Activated naive CD8-positive, alpha-beta T cell treated with anti-CD3 and anti-CD28 coated beads, Interleukin-2, amount 10 ng/mL, durations not matched to agents 7 days and 5 days (primary cell): ENCODE data around the gene AXDND1. TPM values are rescaled to one million over a fixed set of nuclear protein-coding genes. Genes with fewer than 3 reads are reported as not detected.
"Not testable (repeated sequence)": the region's sequence is repeated elsewhere in the genome, so short reads cannot be mapped to it uniquely, and the experiment has no call there.

Experiments used
- ATAC-seq: fragments of 150-1000 bp; cut with Tn5 transposase; one replicate; pipeline ENCODE4 v1.10.0; 2021; ENCODE audit warnings: low read depth, moderate library complexity
- POLR2A ChIA-PET: fragments of 350-600 bp; sonication (Branson Sonifier 250); formaldehyde crosslinking; loops from one replicate; lab custom pipeline; 2021; ENCODE audit warnings: antibody characterized with exemption; lab: Charles Lee
- DNase-seq: peaks from one replicate; pipeline ENCODE4 v3.0.0; 2021
- H3K27ac Mint-ChIP-seq: one replicate; pipeline ENCODE4 v1.8.0; 2022; ENCODE audit warnings: mild to moderate bottlenecking, mixed read lengths
- H3K27me3 Mint-ChIP-seq: one replicate; pipeline ENCODE4 v1.8.0; 2022; ENCODE audit warnings: mild to moderate bottlenecking, moderate library complexity, mixed read lengths
- H3K36me3 Mint-ChIP-seq: one replicate; pipeline ENCODE4 v1.8.0; 2021; ENCODE audit warnings: mild to moderate bottlenecking, mixed read lengths
- H3K4me1 Mint-ChIP-seq: one replicate; pipeline ENCODE4 v1.8.0; 2021; ENCODE audit warnings: mixed read lengths
- H3K4me3 Mint-ChIP-seq: one replicate; pipeline ENCODE4 v1.8.0; 2022; ENCODE audit warnings: mild to moderate bottlenecking, moderate library complexity, mixed read lengths
- H3K9me3 Mint-ChIP-seq: one replicate; pipeline ENCODE4 v1.8.0; 2021; ENCODE audit warnings: mixed read lengths
- total RNA-seq, 2 experiments: library from RNA; stranded (reverse); gene quantifications; one replicate each; pipeline ENCODE4 v1.2.3, GENCODE V29; 2021

The AXDND1 gene
- total RNA-seq, 2 experiments from 2014 or later = 0.64 to 0.85 TPM

DNA sequence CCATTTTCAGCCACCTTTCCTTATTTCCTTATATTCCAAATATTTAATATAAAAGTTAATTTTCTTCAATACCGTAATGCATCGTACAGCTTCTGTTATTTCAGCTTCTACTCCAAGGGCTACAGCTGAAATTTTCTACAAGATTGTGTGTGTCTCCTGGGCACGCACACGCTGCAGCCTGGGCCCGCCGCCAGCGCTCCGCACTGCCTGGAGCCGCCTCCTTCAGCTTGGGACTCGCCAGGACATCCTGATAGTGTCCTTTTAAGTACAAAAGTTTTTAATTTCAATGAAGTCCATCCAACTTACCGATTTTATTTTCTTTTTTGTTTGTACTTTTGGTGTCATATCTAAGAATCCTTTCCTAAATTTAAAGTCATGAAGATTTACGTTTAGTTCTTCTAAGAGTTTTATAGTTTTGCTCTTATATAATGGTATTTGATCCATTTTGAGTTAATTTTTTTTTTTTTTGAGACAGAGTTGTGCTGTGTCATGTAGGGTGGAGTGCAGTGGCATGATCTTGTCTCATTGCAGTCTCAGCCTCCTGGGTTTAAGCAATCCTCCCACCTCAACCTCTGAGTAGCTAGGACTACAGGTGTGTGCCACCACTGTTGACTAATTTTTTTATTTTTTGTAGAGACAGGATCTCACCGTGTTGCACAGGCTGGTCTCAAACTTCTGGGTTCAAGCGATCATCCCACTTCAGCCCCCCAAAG is 82.8 kb downstream of the AXDND1 start:
- POLR2A ChIA-PET = no interaction called here
- ATAC-seq = no peak
- DNase-seq = no peak
- Mint-ChIP-seq H3K4me3 (no peak overlapping the region), H3K27ac (no peak overlapping the region), H3K9me3 (no peaks in the 10 kb centered on the region), H3K4me1 (no peaks in the 10 kb centered on the region), H3K27me3 (peaks cover 4% of the 10 kb centered on the region), H3K36me3 (no peaks in the 10 kb centered on the region)

DNA sequence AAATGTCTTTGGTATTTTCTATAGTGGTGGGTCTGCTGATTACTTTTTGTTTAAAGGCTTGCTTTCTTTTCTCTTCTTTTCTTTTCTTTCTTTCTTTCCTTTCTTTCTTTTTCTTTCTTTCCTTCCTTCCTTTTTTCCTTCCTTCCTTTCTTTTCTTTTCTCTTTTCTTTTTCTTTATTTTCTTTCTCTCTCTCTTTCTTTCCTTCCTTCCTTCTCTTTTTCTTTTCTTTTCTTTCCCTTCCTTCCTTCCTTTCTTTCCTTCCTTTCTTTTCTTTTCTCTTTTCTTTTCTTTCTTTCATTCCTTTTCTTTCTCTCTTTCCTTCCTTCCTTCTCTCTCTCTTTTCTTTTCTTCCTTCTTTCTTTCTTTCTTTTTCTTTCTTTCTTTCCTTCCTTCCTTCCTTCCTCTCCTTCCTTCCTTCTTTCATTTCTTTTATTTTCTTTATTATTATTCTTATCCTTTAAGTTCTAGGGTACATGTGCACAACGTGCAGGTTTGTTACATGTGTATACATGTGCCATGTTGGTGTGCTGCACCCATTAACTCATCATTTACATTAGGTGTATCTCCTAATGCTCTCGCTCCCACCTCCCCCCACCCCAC is 93.9 kb downstream of the AXDND1 start:
- H3K4me3 Mint-ChIP-seq, DNase-seq, H3K9me3 Mint-ChIP-seq, H3K36me3 Mint-ChIP-seq, H3K4me1 Mint-ChIP-seq, H3K27me3 Mint-ChIP-seq, H3K27ac Mint-ChIP-seq, ATAC-seq, POLR2A ChIA-PET: not testable (repeated sequence)

DNA sequence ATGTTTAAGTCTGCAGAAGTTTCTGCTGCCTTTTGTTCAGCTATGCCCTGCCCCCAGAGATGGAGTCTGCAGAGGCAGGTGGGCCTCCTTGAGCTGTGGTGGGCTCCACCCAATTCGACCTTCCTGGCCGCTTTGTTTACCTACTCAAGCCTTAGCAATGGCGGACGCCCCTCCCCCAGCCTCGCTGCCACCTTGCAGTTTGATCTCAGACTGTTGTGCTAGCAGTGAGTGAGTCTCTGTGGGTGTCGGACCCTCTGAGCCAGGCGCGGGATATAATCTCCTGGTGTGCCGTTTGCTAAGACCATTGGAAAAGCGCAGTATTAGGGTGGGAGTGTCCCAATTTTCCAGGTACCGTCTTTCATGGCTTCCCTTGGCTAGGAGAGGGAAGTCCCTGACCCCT is 99.9 kb downstream of the AXDND1 start:
- H3K27me3 Mint-ChIP-seq, H3K27ac Mint-ChIP-seq, H3K9me3 Mint-ChIP-seq, H3K4me1 Mint-ChIP-seq, H3K4me3 Mint-ChIP-seq, ATAC-seq, DNase-seq, POLR2A ChIA-PET, H3K36me3 Mint-ChIP-seq: not testable (repeated sequence)

DNA sequence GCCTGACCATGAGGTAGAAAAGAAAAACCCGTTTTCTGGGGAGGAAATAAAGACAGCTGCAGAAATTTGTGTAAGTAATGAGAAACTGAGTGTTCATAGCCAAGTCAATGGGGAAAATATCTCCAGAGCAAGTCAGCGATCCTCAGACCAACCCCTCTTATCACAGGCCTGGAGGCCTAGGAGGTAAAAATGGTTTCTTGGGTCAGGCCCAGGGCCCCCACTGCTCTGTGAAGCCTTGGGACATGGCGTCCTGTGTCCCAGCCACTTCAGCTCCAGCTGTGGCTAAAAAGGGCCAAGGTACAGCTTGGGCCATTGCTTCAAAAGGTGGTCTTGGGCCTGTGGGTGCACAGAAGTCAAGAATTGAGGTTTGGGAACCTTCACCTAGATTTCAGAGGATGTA is 108.9 kb downstream of the AXDND1 start:
- no peak for ATAC-seq
- Mint-ChIP-seq H3K27me3 (no peaks in the 10 kb centered on the region), H3K4me1 (no peaks in the 10 kb centered on the region), H3K4me3 (no peak overlapping the region), H3K9me3 (peaks cover 26% of the 10 kb centered on the region), H3K36me3 (no peaks in the 10 kb centered on the region), H3K27ac (no peak overlapping the region)
- POLR2A ChIA-PET = no interaction called here
- no peak for DNase-seq

DNA sequence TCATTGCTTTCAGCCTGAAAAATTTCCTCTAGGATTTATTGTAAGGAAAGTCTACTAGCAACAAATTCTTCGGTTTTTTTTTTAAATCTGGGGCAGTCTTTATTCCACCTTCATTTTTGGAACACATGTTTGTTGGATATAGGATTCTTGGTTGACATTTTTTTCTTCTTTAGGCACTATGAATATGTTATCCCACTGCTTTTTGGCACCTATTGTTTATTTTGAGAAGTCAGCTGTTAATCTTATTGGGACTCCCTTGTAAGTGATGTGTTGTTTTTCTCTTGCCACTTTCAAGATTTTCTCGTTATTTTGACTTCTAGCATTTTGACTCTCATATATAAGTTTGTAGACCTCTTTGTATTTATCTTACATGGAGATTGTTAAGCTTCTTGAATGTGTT is 110.7 kb downstream of the AXDND1 start:
- ATAC-seq = no peak
- Mint-ChIP-seq H3K4me1 (no peaks in the 10 kb centered on the region), H3K9me3 (peaks cover 30% of the 10 kb centered on the region), H3K4me3 (no peak overlapping the region), H3K36me3 (no peaks in the 10 kb centered on the region), H3K27ac (no peak overlapping the region), H3K27me3 (no peaks in the 10 kb centered on the region)
- POLR2A ChIA-PET = no interaction called here
- no peak for DNase-seq

DNA sequence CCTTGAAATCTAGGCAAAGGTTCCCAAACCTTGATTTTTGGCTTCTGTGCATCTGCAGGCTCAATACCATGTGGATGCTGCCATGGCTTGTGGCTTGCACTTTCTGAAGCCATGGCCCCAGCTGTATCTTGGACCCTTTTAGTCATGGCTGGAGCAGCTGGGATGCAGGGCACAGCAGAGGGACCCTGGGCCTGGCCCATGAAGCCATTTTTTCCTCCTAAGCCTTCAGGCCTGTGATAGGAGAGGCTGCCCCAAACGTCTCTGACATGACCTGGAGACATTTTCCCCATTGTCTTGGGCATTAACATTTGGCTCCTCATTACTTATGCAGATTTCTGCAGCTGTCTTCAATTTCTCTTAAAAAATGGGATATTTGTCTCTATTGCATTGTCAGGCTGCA is 112.6 kb downstream of the AXDND1 start:
- POLR2A ChIA-PET = no interaction called here

DNA sequence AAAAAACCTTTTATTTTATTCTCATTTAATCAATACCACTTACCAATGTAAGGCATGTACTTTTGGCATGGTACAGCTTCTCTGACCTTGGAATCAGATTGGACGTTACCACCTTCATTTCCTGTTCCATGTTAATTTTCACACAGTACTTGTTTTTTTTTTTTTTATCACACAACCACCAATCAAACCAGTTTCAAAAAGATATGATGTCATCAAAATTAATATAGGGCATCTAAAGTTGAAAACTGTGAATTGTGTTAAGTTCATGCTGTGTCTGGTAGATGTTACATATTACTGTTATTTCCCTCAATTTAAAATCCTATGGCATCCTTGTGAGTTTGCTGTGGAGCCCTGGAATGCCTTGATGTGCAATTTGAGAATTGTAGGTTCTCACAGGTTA is 124.8 kb downstream of the AXDND1 start:
- H3K4me3 Mint-ChIP-seq = no peak overlapping the region
- H3K9me3 Mint-ChIP-seq = peaks cover 5% of the 10 kb centered on the region
- ATAC-seq = no peak
- no peak for DNase-seq
- H3K27me3 Mint-ChIP-seq = peaks cover 4% of the 10 kb centered on the region
- no peaks in the 10 kb centered on the region for H3K36me3 Mint-ChIP-seq
- H3K27ac Mint-ChIP-seq = no peak overlapping the region
- POLR2A ChIA-PET = no interaction called here
- H3K4me1 Mint-ChIP-seq = no peaks in the 10 kb centered on the region

More for the DNA sequence above, 112.6 kb downstream of the AXDND1 start:
- DNase-seq = no peak
- Mint-ChIP-seq H3K4me1 (no peaks in the 10 kb centered on the region), H3K27ac (no peak overlapping the region), H3K9me3 (peaks cover 34% of the 10 kb centered on the region), H3K4me3 (no peak overlapping the region), H3K36me3 (no peaks in the 10 kb centered on the region), H3K27me3 (no peaks in the 10 kb centered on the region)
- no peak for ATAC-seq

DNA sequence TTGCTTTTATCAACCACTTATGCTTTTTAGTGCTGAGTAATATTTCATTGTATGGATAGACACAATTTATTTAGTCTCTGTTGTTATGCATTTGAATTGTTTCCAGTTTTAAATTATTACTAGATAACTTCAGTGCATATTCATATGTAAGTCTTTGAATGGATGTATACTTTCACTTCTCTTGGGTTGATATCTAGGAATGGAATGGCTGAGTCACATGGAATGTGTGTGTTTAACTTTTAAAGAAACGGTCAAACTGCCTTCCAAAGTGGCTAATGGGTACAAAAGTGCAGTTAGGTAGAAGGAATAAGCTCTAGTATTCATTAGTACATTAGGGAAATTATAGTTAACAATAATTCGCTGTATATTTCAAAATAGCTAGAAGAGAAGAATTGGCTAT is 127.6 kb downstream of the AXDND1 start:
- Mint-ChIP-seq H3K27ac (no peak overlapping the region), H3K4me1 (no peaks in the 10 kb centered on the region), H3K36me3 (no peaks in the 10 kb centered on the region), H3K4me3 (no peak overlapping the region), H3K9me3 (no peaks in the 10 kb centered on the region), H3K27me3 (peaks cover 5% of the 10 kb centered on the region)
- DNase-seq (no peak), ATAC-seq (no peak)
- POLR2A ChIA-PET = no interaction called here

DNA sequence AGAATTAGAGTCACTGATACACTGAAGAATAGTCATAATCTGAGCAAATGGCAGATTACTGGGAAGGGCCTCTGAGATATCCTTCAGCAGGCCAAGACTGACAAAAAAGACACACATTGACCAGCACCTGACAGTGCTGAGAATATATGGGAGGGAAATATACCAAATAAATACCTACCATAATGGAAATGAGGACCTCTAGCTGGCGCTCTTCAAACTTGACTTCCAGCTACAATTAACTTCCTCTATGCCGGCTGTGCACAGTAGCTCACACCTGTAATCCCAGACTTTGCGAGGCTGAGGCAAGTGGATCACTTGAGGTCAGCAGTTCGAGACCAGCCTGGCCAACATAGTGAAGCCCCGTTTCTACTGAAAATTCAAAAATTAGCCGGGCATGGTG is 140.4 kb downstream of the AXDND1 start:
- ATAC-seq (no peak), DNase-seq (no peak)
- H3K9me3 Mint-ChIP-seq = no peaks in the 10 kb centered on the region
- no peak overlapping the region for H3K4me3 Mint-ChIP-seq
- H3K36me3 Mint-ChIP-seq = no peaks in the 10 kb centered on the region
- peaks cover 6% of the 10 kb centered on the region for H3K4me1 Mint-ChIP-seq
- POLR2A ChIA-PET = no interaction called here
- H3K27me3 Mint-ChIP-seq = peaks cover 3% of the 10 kb centered on the region
- no peak overlapping the region for H3K27ac Mint-ChIP-seq

DNA sequence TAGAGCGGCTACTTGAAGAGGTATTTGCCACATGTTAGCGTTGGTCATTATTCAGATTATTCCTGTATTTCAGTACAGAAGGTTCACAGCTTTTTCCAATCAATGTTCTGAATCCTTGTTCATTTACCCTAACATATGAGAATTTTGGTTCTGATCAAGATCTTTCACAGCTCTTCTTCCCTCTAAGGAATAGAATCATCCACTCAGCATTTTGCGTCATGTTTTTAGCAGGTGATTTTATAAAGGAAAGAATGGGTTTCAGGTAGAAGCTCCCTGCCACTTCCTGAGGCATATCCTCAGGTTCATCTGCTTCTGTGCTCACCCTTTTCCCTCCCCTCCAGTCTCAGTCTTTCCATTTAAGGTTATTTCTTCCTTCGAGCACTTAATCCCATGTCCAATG is 143.6 kb downstream of the AXDND1 start:
- peaks cover 6% of the 10 kb centered on the region for H3K4me1 Mint-ChIP-seq
- DNase-seq (no peak), ATAC-seq (no peak)
- H3K4me3 Mint-ChIP-seq = no peak overlapping the region
- peaks cover 3% of the 10 kb centered on the region for H3K27me3 Mint-ChIP-seq
- POLR2A ChIA-PET = no interaction called here
- H3K27ac Mint-ChIP-seq = no peak overlapping the region
- peaks cover 1% of the 10 kb centered on the region for H3K9me3 Mint-ChIP-seq
- no peaks in the 10 kb centered on the region for H3K36me3 Mint-ChIP-seq

DNA sequence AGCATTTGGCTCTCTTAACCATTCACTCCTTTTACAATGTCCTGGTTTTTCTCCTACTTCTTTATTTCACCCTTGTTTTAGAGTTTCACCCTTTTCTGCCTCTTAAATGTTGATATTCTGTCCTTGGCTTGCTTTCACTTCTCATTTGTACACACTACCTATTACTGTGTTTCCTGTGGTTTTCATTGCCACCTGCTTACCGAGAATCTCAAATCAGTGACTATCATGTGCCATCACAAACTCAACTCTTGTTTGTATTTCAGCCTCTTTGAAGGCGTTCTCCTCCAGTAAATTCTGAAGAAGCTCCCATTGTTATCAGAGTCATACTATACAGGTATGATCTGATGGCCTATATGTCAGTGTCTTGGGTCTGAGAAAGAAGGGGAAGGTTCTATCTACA is 144.3 kb downstream of the AXDND1 start:
- H3K27ac Mint-ChIP-seq = no peak overlapping the region
- POLR2A ChIA-PET = no interaction called here
- peaks cover 6% of the 10 kb centered on the region for H3K4me1 Mint-ChIP-seq
- H3K27me3 Mint-ChIP-seq = peaks cover 3% of the 10 kb centered on the region
- peaks cover 1% of the 10 kb centered on the region for H3K9me3 Mint-ChIP-seq
- H3K36me3 Mint-ChIP-seq = no peaks in the 10 kb centered on the region
- DNase-seq = no peak
- ATAC-seq = no peak
- H3K4me3 Mint-ChIP-seq = no peak overlapping the region

DNA sequence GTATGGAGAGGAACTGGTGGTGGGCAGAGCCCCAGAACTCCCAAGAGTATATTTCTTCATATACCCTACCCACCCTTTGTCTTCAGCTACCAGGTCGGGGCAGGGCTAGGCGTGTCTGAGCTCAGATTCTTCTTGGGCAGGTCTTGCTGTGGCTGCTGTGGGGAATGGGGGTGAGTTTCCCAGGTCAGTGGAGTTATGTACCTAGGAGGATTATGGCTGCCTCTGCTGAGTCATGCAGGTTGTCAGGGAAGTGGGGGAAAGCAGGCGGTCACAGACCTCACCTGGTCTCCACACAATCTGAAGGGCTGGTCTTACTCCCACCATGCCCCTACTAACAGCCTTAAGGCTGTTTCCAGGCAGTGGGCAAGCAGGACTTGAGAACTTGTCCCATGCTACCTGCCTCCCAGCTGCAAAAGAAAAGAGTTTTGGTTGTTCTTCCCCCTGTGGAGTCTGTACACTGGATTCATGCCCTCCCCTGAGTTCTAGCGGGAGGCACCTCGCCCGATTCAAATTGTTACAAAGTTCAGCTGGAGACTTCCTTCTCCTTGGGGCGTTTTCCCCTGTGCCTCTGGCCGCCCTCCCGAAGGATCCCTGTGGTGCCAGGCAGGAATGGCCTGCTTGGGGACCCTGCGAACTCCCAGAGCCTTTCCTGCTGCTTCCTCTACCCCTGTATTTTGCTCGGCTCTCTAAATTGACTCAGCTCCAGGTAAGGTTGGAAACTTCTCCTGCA is 151.4 kb downstream of the AXDND1 start:
- Mint-ChIP-seq H3K4me1 (no peaks in the 10 kb centered on the region), H3K27ac (no peak overlapping the region), H3K36me3 (no peaks in the 10 kb centered on the region), H3K27me3 (no peaks in the 10 kb centered on the region), H3K4me3 (no peak overlapping the region), H3K9me3 (peaks cover 1% of the 10 kb centered on the region)
- DNase-seq (no peak), ATAC-seq (no peak)
- POLR2A ChIA-PET = no interaction called here

DNA sequence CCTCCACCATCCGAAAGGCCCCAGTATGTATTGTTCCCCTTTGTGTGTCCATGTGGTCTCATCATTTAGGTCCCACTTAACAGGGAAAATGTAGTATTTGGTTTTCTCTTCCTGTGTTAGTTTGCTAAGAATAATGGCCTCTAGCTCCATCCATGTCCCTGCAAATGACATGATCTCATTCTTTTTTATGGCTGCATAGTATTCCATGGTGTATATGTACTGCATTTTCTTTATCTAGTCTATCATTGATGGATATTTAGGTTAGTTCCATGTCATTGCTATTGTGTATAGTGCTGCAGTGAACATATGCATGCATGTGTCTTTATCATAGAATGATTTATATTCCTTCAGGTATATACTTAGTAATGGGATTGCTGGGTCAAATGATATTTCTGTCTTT is 152.8 kb downstream of the AXDND1 start:
- H3K4me1 Mint-ChIP-seq, DNase-seq, H3K4me3 Mint-ChIP-seq, ATAC-seq, POLR2A ChIA-PET, H3K9me3 Mint-ChIP-seq, H3K27ac Mint-ChIP-seq, H3K36me3 Mint-ChIP-seq, H3K27me3 Mint-ChIP-seq: not testable (repeated sequence)
